ENCODE results near the gene OSTF1.

Gene OSTF1

DNA sequence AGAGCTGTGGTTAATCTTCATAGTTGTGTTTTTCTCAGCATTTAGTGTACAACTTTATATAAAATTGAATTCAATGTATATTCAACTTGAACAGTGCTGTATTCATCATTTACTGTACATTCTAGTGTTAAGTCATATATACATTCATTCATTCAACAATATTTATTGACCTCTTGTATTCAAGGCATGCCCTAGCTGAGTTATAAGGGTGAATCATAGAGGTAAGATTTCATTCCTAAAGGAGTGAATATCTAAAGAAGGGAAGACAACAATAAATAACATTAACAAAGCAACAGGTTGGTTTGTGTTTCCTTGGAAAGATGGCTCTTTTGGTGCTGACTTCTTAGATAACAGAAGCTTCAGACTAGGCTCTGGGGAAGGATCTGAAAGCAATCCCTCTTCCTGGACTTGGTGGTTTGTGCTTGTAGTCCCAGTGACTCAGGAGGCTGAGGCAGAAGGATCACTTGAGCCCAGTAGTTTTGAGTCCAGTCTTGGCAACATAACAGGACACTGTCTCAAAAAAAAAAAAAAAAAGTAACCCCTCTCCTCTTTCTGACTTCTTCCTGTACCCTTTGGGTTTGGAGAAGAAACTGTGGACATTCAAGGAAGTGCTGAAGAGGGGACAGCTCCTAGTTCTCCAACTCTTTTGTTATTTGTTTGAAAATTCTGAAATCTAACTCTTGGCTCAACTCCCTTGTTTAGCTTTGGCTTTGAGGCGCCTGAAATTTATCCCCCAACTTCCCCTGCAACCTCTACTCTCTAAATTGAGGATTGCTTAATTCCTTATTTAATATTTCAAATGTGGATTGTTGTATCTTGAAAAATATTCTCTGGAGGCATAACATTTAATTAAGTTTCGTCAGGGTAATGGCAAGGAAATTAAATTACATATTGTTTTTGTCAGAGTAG lies 80.2 kb downstream of the OSTF1 start:
- no peak for DNase-seq

DNA sequence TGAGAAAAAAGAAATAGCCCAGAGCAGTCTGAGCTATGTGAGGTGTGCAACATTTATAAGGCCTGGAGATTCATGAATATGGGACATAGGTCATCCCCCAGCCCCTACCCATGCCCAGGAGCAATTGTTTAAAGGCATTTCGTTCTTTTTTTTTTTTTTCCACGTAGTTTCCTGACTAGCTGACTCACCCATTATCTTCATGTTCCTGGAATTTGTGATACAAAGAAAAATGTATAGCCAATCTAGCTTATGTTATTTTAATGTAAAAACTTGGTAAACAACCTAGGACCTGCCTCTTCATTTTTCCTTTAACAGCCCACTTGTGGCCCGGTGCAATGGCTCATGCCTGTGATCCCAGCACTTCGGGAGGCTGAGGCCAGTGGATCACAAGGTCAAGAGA lies 81.3 kb downstream of the OSTF1 start:
- no peak for DNase-seq

DNA sequence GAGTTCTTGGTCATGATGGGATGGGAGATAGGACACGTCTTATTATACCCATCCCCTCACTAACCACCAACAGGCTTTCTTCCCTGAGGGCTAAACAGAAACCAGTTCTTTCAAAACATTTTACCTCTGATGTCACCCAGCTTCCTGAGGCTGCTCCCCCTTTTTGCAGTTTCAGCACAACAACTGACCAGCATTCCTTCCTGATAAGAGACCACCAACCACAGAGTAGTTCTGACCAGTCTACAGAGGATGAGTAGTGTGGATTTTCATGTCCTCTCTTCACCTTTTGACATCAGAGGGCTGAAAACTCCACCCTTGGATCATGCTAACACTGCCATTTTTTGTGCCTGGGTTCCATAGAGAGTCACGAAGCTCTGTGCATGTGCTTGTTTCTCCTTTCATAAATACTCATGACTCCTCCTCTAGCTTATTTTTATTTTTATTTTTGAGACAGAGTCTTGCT lies 82.6 kb downstream of the OSTF1 start:
- no peak for DNase-seq

DNA sequence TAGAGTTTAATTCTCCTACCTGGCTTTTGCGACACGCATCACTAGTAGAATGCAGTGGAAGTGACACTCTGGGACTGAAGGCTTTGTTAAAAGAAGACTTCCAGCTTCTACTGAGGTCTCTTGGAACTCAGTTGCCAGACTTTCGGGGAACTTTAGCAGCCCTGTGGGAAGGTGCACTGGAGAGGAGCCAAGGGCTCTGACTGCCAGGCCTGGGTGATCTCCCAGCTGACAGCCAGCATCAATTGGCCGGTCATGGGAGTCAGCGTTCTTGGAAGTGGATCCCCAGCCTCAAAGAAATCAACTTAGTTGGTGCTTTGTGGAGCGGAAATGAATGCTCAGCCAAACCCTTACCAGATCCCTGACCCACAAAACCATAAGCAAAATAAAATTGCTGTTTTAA lies 87.1 kb downstream of the OSTF1 start:
- no peak for DNase-seq

DNA sequence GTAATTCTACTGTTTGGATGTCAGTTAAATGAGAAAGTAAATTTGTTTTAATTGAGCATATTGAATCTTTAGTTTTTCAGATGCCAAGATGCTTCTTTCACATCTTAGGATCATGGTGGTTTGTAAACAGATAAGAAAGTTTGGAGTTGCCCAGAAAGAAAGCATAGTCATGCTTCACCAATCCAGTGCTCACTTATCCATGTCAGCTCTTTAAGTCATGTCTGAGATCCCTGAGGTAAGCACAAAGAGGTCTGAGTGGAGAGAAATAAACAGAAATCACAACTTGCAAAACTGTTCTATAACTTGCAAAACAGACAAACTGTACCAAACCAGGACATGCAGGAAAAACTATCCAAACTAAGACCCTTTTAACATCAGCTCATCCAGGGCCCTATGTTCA lies 87.7 kb downstream of the OSTF1 start:
- DNase-seq, result no peak

DNA sequence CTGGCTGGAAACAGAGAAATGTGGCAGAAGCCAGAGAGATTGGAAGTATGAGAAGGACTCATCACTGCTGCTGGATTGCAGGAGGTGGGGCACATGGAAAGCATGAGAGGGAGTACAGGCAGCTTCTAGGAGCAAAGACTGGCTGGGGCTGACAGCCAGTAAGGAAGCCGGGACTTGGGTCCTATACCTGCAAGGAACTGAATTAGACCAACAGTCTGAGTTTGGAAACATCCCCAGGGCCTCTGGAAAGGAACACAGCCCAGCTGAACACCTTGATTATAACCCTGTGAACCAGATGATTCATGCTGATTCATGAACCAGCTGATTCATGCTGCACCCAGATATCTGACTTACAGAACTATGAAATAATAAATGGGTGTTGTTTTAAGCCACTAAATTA lies 93.4 kb downstream of the OSTF1 start:
- DNase-seq, result no peak

DNA sequence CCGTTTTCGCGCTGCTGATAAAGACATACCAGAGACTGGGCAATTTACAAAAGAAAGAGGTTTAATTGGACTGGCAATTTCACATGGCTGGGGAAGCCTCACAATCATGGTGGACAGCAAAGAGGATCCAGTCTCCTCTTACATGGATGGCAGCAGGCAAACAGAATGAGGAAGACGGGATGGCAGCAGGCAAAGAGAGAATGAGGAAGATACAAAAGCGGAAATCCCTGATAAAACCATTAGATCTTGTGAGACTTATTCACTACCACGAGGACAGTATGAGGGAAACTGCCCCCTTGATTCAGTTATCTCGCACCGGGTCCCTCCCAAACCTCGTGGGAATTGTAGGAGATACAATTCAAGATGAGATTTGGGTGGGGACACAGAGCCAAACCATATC lies 95.0 kb downstream of the OSTF1 start:
- DNase-seq, result no peak

DNA sequence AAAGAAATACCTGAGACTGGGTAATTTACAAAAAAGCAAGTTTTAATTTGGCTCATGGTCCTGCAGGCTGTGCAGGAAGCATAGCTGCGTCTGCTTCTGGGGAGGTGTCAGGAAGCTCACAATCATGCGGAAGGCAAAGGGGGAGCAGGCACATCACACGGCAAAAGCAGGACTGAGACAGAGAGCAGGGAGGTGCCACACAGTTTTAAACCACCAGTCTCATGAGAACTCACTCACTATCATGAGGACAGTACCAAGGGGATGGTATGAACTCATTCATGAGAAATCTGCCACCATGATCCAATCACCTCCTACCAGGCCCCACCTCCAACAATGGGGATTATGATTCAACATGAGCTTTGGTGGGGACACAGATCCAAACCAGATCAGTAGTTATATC lies 96.2 kb downstream of the OSTF1 start:
- no peak for DNase-seq

DNA sequence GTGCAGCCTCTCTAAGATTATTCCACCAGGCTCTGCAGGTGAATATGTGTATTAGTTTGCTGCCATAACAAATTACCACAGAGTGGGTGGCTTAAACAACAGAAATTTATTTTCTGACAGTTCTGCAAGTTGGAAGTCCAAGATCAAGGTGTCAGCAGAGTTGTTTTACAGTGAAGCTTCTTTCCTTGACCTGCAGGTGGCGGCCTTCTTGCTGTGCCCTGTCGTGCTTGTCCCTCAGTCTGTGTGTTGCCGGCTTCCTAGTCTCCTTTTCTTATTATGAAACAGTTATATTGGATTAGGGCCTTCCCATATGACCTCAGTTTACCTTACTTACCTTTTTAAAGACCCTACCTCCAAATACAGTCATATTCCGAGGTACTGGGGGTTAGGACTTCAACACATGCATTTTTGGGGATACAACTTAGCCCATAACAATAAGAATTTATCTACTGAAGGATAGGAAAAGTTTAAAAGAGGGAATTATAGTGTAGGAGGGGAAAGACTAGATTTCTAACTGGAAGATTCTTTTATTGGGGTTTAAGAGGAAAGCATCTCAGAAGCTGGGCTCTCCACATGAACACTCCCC lies 97.4 kb downstream of the OSTF1 start:
- no peak for DNase-seq

DNA sequence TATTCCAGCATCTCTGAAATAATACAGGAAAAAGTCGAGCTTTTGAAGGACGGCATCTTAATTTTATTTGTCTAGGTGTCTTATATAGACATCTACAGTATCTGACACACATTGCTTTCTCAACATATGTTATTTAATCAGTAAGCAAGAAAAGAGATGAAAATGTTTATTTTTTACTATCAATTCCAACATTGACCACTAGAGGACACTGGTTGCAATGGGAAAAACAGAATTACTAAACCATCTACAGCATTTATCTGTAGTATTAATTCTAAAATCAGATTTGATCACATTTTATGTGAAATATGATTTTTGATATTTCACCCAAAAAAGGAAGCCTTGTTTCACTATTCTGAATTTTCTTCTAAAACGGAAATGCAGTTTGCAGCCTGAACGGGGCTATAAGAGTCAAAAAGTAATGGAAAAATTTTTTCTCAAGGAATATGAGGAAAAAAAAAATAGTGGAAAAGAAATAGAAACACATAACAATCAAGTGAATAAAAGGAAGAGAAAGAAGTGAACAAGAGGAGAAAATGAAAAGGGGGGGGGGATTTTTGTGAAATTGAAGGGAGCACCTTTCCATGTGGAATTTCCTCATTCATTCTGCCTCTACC lies 98.6 kb downstream of the OSTF1 start:
- DNase-seq, result no peak

DNA sequence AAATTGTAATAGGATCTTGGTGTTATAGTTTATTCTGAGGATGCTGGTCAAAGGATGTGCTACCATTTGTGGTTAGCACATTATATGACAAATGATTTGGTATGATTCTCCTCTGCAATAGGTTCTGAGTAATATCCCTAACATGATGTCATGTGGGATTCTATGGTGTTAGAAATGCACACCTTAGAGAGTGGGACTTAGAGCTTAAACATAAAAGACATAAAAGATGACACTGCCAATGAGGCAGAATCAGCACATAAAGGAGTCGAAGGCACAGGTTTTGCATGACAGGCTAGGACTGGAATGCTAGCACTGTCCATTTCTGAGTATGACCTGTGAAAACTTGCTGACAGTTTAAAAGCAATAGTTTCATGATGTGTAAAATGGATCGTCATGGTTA lies 100.4 kb downstream of the OSTF1 start:
- no peak for DNase-seq

DNA sequence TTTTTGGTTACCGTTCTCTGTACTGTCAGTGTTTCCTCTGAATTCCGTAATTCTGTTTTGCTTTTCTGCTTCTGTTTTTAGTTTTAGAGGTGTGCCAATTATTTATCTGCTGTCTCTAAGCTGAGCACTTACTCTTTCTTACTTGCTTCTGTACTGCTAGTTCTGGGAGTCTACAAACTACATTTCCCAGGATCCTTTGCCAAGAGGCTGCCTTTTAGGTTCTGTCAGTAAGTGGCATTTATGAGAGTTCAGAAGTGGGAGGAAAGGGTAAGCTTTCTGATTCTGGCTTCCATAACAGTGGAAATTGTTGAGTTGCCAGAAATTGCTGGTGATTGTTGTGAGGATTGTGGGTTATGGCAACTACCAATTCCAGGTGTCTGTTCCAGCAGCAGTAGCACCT lies 102.4 kb downstream of the OSTF1 start:
- DNase-seq, result no peak
